HG02884 (cell line): ENCODE data around the gene AURKB.
"Not testable (repeated sequence)": the region's sequence is repeated elsewhere in the genome, so short reads cannot be mapped to it uniquely, and the experiment has no call there.

Experiments used
- ATAC-seq: cut with Tn5 transposase; IDR thresholded peaks from one replicate; pipeline ENCODE4 v1.9.1; 2021; ENCODE audit warnings: mild to moderate bottlenecking, moderate library complexity; ENCODE audit not compliant: unreplicated experiment

AURKB gene

GRCh38 chr17:8225813-8226535, 15.6 kb upstream of the AURKB start:
- ATAC-seq = no peak

- no peak for ATAC-seq
These were observed 14.8 kb upstream of the AURKB start for GRCh38 chr17:8224891-8225812.

- ATAC-seq = no peak
These were observed 13.2 kb upstream of the AURKB start for GRCh38 chr17:8223356-8224126.

- peak; percentile 24 for ATAC-seq
These were observed 12.4 kb upstream of the AURKB start for GRCh38 chr17:8222630-8223355.

DNA sequence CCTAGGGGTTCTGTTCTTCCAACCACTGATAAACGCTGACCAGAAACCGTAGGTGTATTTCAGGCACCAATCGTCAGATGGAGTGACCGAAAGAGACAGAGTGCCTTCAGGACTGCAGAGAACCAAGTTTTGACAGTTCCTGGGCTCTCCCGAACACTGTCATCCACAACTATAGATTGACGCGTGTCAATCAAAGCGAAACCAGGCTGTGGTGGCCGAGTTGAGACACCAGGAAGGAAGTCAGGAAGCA, 11.9 kb upstream of the AURKB start:
- peak; percentile 35 for ATAC-seq

GRCh38 chr17:8221663-8222379, 11.4 kb upstream of the AURKB start:
- peak; percentile 28 for ATAC-seq

GRCh38 chr17:8220783-8221662, 10.6 kb upstream of the AURKB start:
- ATAC-seq = no peak

DNA sequence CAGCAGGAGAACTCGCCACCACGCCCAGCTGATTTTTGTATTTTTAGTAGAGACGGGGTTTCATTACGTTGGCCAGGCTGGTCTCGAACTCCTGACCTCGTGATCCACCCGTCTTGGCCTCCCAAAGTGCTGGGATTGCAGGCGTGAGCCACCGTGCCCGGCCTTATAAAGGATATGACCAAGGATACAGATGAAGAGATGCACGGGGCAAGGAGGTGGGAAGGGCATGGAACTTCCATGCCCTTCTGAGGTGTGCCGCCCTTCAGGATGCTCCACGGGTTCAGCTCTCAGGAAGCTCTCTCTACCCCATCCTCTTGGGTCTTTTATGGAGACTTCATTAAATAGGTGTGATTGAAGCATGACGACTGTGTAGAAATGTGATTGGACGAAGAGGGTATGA, 3.6 kb upstream of the AURKB start:
- not testable (repeated sequence) for ATAC-seq

DNA sequence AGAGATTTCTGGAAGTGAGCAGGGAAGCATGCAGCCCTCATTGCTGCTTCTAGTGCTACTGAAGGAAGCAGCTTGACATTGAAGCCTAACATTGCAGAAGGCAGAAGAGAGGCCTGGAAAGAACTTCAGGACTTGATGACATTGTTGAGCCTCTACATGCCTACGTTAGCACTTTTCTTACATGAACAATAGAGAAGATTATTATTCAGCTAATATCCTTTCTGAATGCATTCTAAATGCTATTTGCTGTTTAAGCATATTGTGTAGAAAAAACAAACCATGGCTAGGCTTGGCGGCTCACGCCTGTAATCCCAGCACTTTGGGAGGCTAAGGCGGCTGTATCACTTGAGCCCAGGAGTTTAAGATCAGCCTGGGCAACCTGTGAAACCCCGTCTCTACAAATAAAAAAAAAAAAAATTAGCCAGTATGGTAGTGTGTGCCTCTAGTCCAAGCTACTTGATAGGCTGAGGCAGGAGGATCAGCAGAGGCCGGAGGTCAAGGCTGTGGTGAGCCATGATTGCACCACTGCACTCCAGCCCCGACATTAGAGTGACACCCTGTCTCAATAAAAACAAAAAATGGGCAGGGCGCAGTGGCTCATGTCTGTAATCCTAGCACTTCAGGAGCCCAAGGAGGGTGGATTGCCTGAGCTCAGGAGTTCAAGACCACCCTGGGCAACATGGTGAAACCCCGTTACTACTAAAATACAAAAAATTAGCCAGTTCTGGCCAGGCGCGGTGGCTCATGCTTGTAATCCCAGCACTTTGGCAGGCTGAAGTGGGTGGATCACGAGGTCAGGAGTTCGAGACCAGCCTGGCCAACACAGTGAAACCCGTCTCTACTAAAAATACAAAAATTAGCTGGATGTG, 2.2 kb upstream of the AURKB start:
- no peak for ATAC-seq

GRCh38 chr17:8210761-8211458, 535 bp upstream of the AURKB start:
- ATAC-seq = peak; percentile 11

DNA sequence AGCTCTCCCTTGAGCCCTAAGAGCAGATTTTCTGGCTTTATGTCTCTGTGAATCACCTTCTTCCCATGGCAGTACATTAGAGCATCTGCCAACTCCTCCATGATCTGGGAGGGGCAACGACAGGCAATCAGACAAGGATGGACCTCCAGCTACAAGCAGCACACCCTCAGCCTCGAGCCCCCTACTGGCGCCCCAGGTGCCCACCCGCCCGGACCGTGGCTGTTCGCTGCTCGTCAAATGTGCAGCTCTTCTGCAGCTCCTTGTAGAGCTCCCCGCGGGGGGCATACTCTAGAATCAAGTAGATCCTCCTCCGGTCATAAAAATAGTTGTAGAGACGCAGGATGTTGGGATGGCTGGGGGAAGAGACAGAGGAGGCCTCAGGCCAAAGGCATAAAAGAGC, 3.8 kb downstream of the AURKB start:
- no peak for ATAC-seq

GRCh38 chr17:8204761-8205555, 5.4 kb downstream of the AURKB start:
- ATAC-seq = no peak

DNA sequence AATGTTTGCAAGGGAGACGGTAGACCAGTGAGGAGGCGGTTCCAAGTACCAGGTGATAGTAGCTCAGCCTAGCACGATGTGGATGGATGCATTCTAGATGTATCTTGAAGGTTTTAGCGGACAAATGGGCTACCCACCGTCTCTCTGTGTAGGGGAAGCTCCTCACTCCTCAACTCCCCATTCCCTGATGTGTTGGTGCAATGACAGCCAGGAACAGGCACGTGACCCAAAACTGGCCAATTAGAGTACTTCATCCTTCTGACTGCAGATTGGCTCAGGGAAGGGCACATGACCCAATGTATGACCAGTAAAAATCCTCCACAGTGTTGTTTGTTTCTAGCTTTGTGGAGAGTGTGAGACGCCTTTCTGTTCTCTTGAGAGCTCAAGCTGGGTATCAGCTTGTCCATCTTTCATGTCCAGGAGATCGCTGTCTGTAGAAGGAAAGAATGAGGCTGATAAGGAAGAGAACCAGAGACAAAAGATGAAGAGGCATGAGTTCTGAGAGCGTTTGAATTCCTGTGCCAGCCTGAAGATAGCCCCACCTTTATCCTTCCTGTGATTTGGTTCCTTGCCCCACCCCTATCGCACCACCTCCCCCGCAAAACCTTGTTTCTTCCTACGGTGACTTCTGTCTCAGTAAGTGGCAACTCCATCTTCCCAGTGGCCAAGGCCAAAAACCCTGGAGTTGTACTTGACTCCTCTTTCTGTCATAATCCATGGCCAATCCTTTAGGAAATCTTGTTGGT, 18.1 kb downstream of the AURKB start:
- no peak for ATAC-seq

DNA sequence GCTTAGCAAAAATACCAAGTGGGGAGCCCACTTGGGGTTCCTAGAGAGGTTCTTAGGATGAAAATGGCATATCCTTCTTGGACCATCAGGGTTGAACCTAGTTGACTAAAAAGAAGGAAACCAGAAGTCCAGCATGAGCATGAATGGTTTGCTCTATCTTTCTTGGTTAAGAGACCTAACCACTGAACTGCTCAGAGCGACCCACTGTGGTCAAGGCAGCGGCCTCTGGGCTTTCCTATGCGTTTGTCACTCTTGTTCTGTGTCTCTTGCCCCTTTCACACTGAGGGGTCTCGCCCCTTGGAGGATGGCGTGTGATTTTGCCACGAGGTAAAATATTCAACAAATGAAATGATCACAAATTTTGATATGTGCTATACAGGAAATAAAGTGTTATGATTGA, 19.9 kb downstream of the AURKB start:
- no peak for ATAC-seq

- no peak for ATAC-seq
These were observed 20.5 kb downstream of the AURKB start, which contains the start of gene BORCS6 for GRCh38 chr17:8189711-8190477. Gene BORCS6, minus strand, starts transcription at chr17:8190180. Its CDS starts 40 bp downstream, at chr17:8190140.
